Esophagus squamous epithelium (tissue), 5 donors: ENCODE results near the gene CELSR1. TPM values are rescaled to one million over a fixed set of nuclear protein-coding genes. Genes with fewer than 3 reads are reported as not detected.

Source experiments
- DNase-seq: peaks from one replicate; lab custom pipeline; 2025; lab: John Stamatoyannopoulos, UW
- H3K27ac ChIP-seq, 4 donors: fragments of 200-600 bp; sonication (generic); one replicate each; pipeline ENCODE4 v1.5.1; 2016 to 2019; ENCODE audit warnings: mild to moderate bottlenecking in 1 of 4
- H3K27me3 ChIP-seq, 4 donors: fragments of 200-600 bp; sonication (generic); 1 replicate in 3 of 4; 2 replicates in 1 of 4; pipeline versions ENCODE4 v1.5.1 to v1.6.0; 2017 to 2021; ENCODE audit warnings: antibody characterized with exemption in 1 of 4
- H3K36me3 ChIP-seq, 3 donors: fragments of 200-600 bp; sonication (generic); one replicate each; pipeline ENCODE4 v1.5.1; 2016 to 2019
- H3K4me1 ChIP-seq, 3 donors: fragments of 200-600 bp; sonication (generic); one replicate each; pipeline ENCODE4 v1.5.1; 2017 to 2019
- H3K4me3 ChIP-seq, 4 donors: fragments of 200-600 bp; sonication (generic); 1 replicate in 3 of 4; 2 replicates in 1 of 4; pipeline ENCODE4 v1.5.1; 2016 to 2019; ENCODE audit warnings: mild to moderate bottlenecking in 2 of 4, moderate library complexity in 1 of 4
- H3K9me3 ChIP-seq, 3 donors: fragments of 200-600 bp; sonication (generic); one replicate each; pipeline ENCODE4 v1.5.1; 2016 to 2019
- POLR2A ChIP-seq, 4 donors: fragments of 450-650 bp; IDR thresholded peaks; one replicate each; pipeline ENCODE4 v1.6.1; 2017; ENCODE audit warnings: antibody characterized with exemption in 4 of 4, mild to moderate bottlenecking in 4 of 4, moderate library complexity in 3 of 4
- WGBS, 2 donors: methylation state at CpG; one replicate each; pipeline ENCODE4 v1.1.5; 2018; 5-methylcytosine and 5-hydroxymethylcytosine counted together
- intact Hi-C: fragments of 100-400 bp; cut with DNase I; formaldehyde crosslinking; loops from one replicate; pipeline ENCODE4 v1.15.0; 2022
- total RNA-seq, 4 donors: library from RNA; depleted of rRNA; stranded (reverse); fragments of >200 nt; gene quantifications; one replicate each; pipeline ENCODE4 v1.1.0, GENCODE V29; 2016
- TF ChIP-seq, protein P1 (sequence below), 6 experiments: fragments of 450-650 bp in 4 of 6; fragments of 200-600 bp in 2 of 6; sonication (generic) in 2 of 6; IDR thresholded peaks; one replicate each; pipeline ENCODE4 v1.5.1; 2016 to 2019; ENCODE audit warnings: antibody characterized with exemption in 6 of 6, mild to moderate bottlenecking in 4 of 6, moderate library complexity in 4 of 6
- donor health status: DM: yes; HTN: yes; CAD: no.

The CELSR1 gene
- total RNA-seq, 4 donors from 2014 or later = 38.7 to 50.6 (median 43.7) TPM

DNA sequence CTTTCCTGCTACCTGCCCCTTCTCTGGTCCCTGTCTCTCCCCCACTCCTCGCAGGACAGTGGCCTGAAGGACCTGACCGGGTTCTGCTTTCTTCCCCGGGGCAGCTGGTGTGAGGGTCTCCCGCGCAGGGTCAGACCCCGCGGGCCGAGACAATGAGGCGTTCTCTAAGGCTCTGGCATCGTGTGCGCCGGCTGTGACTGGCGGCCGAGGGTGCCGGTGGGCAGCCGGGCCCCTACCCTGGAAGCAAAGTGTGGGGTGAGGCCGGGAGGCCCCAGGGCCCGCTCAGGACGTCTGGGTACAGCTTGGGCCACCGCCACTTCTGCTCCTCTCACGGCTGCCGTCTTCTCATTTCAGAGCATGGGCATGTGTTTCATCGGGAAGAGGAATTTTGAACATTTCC lies 185.7 kb downstream of the CELSR1 start:
- Histone ChIP-seq H3K27ac (no peak overlapping the region), H3K4me1 (peaks cover 17 to 47% (median 17%) of the 10 kb centered on the region in 3 donors), H3K36me3 (peaks cover 27 to 100% (median 83%) of the 10 kb centered on the region in 3 donors), H3K9me3 (no peaks in the 10 kb centered on the region), H3K4me3 (no peak overlapping the region), H3K27me3 (no peaks in the 10 kb centered on the region)
- no peak for TF ChIP-seq POLR2A (IDR thresholded peaks at IDR 0.05)
- TF ChIP-seq, protein P1, sequence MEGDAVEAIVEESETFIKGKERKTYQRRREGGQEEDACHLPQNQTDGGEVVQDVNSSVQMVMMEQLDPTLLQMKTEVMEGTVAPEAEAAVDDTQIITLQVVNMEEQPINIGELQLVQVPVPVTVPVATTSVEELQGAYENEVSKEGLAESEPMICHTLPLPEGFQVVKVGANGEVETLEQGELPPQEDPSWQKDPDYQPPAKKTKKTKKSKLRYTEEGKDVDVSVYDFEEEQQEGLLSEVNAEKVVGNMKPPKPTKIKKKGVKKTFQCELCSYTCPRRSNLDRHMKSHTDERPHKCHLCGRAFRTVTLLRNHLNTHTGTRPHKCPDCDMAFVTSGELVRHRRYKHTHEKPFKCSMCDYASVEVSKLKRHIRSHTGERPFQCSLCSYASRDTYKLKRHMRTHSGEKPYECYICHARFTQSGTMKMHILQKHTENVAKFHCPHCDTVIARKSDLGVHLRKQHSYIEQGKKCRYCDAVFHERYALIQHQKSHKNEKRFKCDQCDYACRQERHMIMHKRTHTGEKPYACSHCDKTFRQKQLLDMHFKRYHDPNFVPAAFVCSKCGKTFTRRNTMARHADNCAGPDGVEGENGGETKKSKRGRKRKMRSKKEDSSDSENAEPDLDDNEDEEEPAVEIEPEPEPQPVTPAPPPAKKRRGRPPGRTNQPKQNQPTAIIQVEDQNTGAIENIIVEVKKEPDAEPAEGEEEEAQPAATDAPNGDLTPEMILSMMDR (IDR thresholded peaks at IDR 0.05) = no peak
- intact Hi-C loops = no loop called here
- no peak for DNase-seq
- 89 to 94% methylated on average over 3 to 11 of the region's 23 CpGs for WGBS, 2 donors

- WGBS, 2 donors = 92% methylated on average over 17 to 28 of the region's 28 CpGs
- Histone ChIP-seq H3K27me3 (no peaks in the 10 kb centered on the region), H3K27ac (no peak overlapping the region), H3K4me1 (peaks cover 17 to 47% (median 17%) of the 10 kb centered on the region in 3 donors), H3K36me3 (peaks cover 27 to 100% (median 82%) of the 10 kb centered on the region in 3 donors), H3K9me3 (no peaks in the 10 kb centered on the region), H3K4me3 (no peak overlapping the region)
- no peak for DNase-seq
- intact Hi-C loops = no loop called here
- TF ChIP-seq, protein P1 (IDR thresholded peaks at IDR 0.05) = no peak
- no peak for TF ChIP-seq POLR2A (IDR thresholded peaks at IDR 0.05)
These were observed 186.2 kb downstream of the CELSR1 start for GRCh38 chr22:46351131-46351735.

- Histone ChIP-seq H3K27ac (no peak overlapping the region), H3K27me3 (no peaks in the 10 kb centered on the region), H3K4me1 (peaks cover 14 to 41% (median 15%) of the 10 kb centered on the region in 3 donors), H3K4me3 (no peak overlapping the region), H3K9me3 (no peaks in the 10 kb centered on the region), H3K36me3 (peaks cover 27 to 100% (median 80%) of the 10 kb centered on the region in 3 donors)
- TF ChIP-seq, protein P1 (IDR thresholded peaks at IDR 0.05) = no peak
- TF ChIP-seq POLR2A (IDR thresholded peaks at IDR 0.05) = no peak
- intact Hi-C loops = no loop called here
- DNase-seq = no peak
- 92 to 96% methylated on average over 4 to 7 of the region's 20 CpGs for WGBS, 2 donors
These were observed 186.8 kb downstream of the CELSR1 start for GRCh38 chr22:46350646-46351045.

- H3K27me3 ChIP-seq = no peaks in the 10 kb centered on the region
- no peak overlapping the region for H3K4me3 ChIP-seq
- H3K36me3 ChIP-seq = peaks cover 27 to 100% (median 82%) of the 10 kb centered on the region in 3 donors
- no peak for DNase-seq
- TF ChIP-seq POLR2A (IDR thresholded peaks at IDR 0.05) = no peak
- TF ChIP-seq, protein P1 (IDR thresholded peaks at IDR 0.05) = no peak
- peaks cover 10 to 35% (median 13%) of the 10 kb centered on the region in 3 donors for H3K4me1 ChIP-seq
- 70 to 75% methylated on average over 5 to 7 of the region's 7 CpGs for whole genome bisulfite sequencing, 2 donors
- no peak overlapping the region for H3K27ac ChIP-seq
- intact Hi-C loops = no loop called here
- no peaks in the 10 kb centered on the region for H3K9me3 ChIP-seq
These were observed 187.3 kb downstream of the CELSR1 start for GRCh38 chr22:46350121-46350520.

DNA sequence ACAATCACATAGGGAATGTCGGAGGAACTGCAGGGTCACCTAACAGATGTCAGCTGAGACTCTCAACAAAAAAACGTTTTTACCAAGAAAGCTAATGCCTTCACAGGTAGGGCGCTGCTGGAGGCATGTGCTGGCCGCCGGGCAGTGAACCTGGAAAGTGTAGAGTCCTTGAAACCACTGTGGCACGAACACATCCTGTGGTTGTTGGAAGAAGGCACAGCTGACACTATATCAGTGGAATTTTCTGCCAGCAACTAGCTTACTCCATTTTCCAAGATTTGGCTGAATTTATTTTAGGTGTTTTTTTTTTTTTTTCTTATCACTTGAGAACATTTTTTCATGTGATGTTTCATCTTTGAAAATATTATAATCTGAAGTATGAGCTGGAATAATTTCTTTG lies 187.7 kb downstream of the CELSR1 start:
- DNase-seq = no peak
- H3K27ac ChIP-seq = no peak overlapping the region
- no peaks in the 10 kb centered on the region for H3K27me3 ChIP-seq
- no peak overlapping the region for H3K4me3 ChIP-seq
- intact Hi-C loops = no loop called here
- 75 to 77% methylated on average over 6 of the region's 6 CpGs for WGBS, 2 donors
- H3K9me3 ChIP-seq = no peaks in the 10 kb centered on the region
- H3K36me3 ChIP-seq = peaks cover 27 to 100% (median 86%) of the 10 kb centered on the region in 3 donors
- no peak for TF ChIP-seq POLR2A (IDR thresholded peaks at IDR 0.05)
- TF ChIP-seq, protein P1 (IDR thresholded peaks at IDR 0.05) = no peak
- peaks cover 8 to 31% (median 13%) of the 10 kb centered on the region in 3 donors for H3K4me1 ChIP-seq
